Measurements from ENCODE around the gene HOXB4. TPM values are rescaled to one million over a fixed set of nuclear protein-coding genes. Genes with fewer than 3 reads are reported as not detected.

The HOXB4 gene
- total RNA-seq, 1 donor, result 6.5 TPM

GRCh38 chr17:48561884-48562810 lies 16.0 kb downstream of the HOXB4 start:
- peak in 1 of 3 donors; percentile 68 for DNase-seq (ENCODE audit: low read depth in 2 of 3, low spot score in 2 of 3)

DNA sequence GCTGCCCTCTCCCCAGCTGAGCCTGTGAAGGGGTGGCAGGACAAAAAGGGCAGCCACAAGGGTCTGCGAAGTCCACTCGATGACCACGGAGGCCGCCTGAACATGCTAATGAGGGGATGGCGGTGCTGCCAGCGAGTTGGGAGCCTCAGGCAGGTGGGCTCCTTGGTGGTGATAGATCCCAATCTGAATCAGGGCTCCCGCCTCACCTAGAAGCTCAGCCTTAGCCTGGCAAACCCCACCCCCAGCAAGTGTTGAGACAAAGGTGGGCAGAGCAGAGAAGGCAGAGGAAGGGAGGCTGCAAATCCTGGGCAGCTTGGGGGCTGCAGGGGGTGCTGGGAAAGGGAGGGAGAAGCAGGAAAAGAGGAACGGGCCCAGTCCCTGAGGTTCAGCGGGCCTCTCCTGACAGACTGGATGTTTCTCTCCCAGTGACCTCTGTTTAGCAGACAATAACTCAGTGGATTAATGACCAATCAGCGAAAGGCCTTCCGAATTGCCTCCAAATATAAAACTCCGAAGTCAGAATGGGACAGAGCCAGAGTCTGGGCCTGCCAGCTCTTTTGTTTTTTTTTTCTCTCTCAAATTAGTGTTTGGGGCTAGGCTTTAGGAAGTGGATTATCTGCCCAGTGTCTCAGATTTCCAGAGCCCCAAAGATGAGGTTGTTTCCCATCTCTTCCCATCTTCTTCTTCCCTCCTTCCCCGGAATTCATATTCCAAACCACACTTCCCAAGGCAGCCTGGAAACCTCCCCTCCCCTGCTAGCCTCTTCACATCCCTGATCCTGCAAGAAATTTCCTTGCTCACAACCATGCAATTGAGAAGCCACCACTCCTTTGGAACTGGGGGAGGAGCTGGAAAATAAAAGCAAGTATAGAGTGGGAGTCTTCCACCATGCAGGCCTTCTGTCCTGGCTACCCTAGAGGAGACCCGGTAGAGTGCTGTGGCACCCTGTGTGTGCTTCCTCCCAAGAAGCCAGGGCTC lies 18.0 kb downstream of the HOXB4 start:
- no peak for DNase-seq (ENCODE audit: low read depth in 2 of 3, low spot score in 2 of 3)

DNA sequence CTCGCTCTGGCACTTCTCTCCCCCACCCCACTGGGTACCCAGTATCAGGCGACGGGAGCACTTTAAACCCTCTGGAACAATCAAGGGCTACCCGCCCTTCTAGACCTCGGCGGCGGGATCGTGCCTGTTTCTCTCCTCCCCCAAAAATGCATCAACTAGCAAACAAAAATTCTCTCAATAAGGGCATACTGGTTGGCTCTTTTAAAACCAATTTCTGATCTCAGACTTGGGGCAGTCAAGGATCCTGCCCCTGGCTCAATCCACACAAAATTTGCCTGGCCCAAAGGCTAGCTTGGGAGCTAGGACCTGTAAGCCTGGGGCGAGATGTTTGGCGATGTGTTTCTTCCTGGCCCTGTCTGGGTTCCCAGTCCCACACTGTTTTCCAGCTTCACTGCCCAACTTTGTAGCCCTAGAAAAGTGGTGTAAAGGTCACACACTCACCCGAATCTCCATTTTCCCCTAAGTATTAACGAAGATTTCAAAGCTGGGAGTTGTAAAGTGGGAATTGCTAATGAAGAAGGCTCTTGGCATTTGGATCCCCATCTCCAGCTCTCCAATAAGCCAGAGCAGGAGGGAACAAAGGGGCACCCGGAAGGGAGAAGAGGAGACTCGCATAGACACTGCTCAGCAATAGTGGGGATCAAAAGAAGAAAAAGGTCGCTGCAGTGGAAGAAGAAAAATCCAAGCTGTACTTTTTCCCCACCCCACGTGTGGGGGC lies 18.9 kb downstream of the HOXB4 start:
- DNase-seq (ENCODE audit: low read depth in 2 of 3, low spot score in 2 of 3), result no peak

DNA sequence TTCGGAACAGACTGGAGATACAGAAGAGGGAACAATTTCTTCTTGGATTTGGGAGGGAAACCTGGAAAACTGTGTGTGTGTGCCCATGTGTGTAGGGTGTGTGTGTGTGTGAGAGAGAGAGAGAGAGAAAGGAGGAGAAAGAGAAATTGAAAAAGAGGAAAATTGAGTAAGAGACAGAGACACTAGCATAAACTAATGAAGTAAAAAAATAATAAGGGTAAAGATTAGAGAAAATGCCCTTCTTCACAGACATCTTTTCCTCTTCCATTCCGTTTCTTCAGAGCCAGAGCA lies 19.4 kb downstream of the HOXB4 start:
- no peak for DNase-seq (ENCODE audit: low read depth in 2 of 3, low spot score in 2 of 3)

DNA sequence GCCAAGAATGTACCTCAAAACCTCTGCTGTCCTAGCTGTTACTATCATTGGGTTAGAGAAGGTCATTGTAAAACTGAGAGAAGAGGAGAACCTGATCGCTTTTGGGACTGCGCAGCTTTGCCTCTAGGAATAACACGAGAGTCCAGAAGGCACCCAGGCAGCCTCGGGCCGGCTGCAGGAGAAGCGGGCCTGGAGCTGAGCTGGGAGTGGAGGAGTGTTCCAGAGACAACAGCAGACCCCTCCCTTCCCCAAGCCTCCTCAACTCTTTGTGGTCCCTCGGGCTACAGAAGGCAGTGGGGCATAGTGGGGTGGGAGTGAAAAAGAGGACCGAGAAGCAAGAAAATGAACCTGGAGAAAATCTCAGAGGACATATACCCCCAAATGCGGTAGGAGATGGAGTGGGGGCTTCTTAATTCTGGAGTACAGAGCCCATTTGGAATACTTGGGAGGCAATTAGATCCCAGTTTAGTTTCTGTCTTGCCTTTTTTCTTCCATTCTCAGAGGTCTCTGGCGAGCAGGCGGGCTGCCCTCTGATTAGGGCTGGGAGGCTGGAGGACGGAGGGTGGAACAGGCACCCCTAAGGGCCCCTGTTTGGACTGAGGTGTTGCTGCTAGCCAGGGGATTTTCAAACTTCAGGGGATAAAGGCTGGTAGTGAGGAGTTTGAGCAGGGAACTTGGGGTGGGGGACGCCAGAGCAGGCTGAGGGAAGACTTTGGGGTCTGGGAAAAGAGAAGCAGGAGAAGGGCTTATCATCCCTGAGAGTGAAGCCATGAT lies 19.9 kb downstream of the HOXB4 start:
- no peak for DNase-seq (ENCODE audit: low read depth in 2 of 3, low spot score in 2 of 3)

- DNase-seq (ENCODE audit: low read depth in 2 of 3, low spot score in 2 of 3), result no peak
Observed at GRCh38 chr17:48556576-48557401, 21.4 kb downstream of the HOXB4 start.

- no peak for DNase-seq (ENCODE audit: low read depth in 2 of 3, low spot score in 2 of 3)
Observed at GRCh38 chr17:48556229-48556575, 21.9 kb downstream of the HOXB4 start.

- peak in 2 of 3 donors; percentile 79 to 89 for DNase-seq (ENCODE audit: low read depth in 2 of 3, low spot score in 2 of 3)
Observed at GRCh38 chr17:48555258-48556228, 22.6 kb downstream of the HOXB4 start.

DNA sequence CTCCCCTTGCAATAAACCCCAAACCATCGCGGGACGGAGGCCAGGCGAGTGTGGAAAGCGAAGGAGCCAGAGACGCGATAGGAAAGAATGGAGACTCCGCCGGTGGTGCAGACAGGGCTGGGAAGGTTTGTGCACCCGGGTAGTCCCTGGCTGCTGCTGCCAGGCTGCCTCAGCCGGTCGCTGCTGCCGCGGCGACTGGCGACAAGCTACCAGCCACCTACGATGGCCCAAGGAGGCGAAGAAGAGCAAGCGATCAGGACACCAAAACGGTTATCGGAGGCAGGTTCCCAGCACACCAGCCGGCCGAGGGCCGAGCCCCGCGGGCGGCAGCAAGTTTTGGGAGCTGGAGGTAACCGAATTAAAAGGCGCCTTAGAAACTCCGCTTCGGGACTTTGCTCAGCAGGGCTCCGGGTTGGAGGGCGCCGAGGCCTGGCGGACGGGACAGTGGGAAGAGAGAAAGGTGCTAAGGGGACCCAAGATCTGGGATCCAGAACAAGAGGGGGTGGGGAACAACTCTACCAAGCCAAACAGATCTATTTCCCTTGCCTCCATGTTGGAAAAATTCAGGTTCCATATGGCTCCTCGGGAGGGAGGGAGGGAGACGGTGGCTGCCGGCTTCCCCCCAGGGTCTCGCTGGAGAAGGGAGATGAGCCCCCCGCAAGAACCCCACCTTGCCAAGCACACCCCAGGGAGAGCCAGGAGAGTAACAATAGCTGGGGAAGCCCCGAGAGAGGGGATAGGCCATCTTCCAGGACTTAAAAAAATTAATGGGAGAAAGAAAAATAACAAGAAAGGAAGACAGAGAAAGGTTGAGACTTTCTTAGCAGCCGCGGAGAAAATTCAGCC lies 23.5 kb downstream of the HOXB4 start:
- no peak for DNase-seq (ENCODE audit: low read depth in 2 of 3, low spot score in 2 of 3)

- DNase-seq (ENCODE audit: low read depth in 2 of 3, low spot score in 2 of 3), result no peak
Observed at GRCh38 chr17:48553826-48554225, 24.3 kb downstream of the HOXB4 start.

- DNase-seq (ENCODE audit: low read depth in 2 of 3, low spot score in 2 of 3), result no peak
Observed at GRCh38 chr17:48553190-48553547, 25.0 kb downstream of the HOXB4 start.

- no peak for DNase-seq (ENCODE audit: low read depth in 2 of 3, low spot score in 2 of 3)
Observed at GRCh38 chr17:48552466-48553189, 25.5 kb downstream of the HOXB4 start.

GRCh38 chr17:48551596-48552465 lies 26.3 kb downstream of the HOXB4 start:
- DNase-seq (ENCODE audit: low read depth in 2 of 3, low spot score in 2 of 3), result no peak

DNA sequence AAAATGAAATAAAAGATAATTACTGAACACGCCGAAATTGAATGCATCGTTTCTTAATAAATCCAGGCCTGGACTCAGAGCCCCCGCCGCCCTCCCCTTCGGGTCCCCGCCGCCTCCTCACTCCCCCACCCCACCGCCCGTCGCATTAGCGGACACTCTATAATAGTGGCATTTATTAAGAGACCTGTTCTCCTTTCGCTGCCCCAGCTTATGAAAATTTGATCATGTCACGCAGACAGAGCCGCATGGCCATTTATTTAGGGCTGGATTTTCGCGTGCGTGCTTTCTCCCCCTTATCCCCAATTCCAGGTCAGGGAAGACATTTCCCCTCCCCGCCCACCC lies 27.0 kb downstream of the HOXB4 start:
- no peak for DNase-seq (ENCODE audit: low read depth in 2 of 3, low spot score in 2 of 3)

- DNase-seq (ENCODE audit: low read depth in 2 of 3, low spot score in 2 of 3), result no peak
Observed at GRCh38 chr17:48550502-48551213, 27.5 kb downstream of the HOXB4 start.

Data from hematopoietic multipotent progenitor cell (in vitro differentiated cells).